AG09319 (cell line): Measurements from ENCODE around the gene PPP1R37.

Source experiments
- DNase-seq: peaks from one replicate; pipeline ENCODE4 v3.0.0-alpha.2; 2010; ENCODE audit warnings: low read depth; ENCODE audit errors: extremely low read depth
- CTCF ChIP-seq: IDR thresholded peaks from 2 replicates; pipeline ENCODE4 v1.5.1; 2011; ENCODE audit warnings: low read depth, mild to moderate bottlenecking, inconsistent platforms, low read length, moderate library complexity

PPP1R37 gene

DNA sequence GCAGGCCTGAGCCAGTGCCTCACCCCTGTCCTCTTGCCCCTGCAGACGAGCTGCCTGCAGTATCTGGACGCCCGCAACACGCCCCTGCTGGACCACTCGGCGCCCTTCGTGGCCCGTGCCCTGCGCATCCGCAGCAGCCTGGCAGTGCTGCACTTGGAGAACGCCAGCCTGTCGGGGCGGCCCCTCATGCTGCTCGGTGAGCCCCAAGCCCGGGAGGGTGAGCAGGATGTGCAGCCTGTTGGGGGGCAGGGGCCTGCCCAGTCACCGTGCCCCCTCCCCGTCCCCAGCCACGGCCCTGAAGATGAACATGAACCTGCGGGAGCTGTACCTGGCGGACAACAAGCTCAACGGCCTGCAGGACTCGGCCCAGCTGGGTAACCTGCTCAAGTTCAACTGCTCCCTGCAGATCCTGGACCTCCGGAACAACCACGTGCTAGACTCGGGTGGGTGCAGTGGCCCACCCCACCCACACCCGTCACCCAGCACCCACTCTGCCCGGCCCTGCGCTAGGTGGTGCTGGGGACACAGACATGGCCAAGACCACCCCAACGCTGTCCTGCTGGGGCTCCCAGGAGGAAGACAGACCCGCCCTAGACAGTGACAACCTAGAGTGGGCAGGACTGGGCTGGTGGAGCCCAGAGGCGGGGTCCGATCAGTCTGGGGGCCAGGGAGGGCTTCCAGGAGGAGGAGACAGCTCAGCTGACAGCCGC, 49.2 kb downstream of the PPP1R37 start:
- TF ChIP-seq CTCF: no peak
- no peak for DNase-seq

- no peak for TF ChIP-seq CTCF
- DNase-seq: no peak
These were observed 49.7 kb downstream of the PPP1R37 start for GRCh38 chr19:45142726-45143110.

- no peak for TF ChIP-seq CTCF
- DNase-seq: no peak
These were observed 51.7 kb downstream of the PPP1R37 start for GRCh38 chr19:45144431-45145269.

DNA sequence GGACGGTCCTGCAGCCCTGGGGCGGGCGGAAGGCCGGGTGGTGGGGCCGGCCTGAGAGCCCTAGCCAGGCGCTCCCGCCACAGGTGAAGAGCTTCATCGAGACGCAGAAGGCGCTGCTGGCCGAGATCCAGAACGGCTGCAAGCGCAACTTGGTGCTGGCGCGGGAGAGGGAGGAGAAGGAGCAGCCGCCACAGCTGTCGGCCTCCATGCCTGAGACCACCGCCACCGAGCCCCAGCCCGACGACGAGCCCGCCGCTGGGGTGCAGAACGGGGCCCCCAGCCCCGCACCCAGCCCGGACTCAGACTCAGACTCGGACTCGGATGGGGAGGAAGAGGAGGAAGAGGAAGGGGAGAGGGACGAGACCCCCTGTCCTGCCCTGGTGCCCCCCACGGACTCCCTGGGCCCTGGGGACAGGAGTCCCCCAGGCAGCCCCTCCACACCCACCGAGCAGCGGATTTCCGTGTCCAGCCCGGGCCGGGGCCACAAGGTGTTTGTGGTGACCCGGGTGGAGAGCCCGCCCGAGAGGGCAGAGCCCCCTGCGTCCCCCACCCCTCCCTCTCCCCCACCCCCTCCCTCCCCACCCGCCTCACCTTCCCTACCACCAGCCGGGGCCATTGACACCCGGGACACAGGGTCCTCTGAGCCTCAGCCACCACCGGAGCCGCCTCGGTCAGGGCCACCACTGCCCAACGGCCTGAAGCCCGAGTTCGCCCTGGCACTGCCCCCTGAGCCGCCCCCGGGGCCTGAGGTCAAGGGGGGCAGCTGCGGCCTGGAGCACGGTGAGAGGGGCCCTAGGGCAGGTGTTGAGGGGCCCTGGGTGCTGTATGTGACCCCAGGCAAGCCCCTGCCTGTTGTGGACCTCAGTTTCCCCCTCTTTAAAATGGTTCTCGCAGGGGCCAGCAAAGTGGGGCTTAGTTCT, 52.6 kb downstream of the PPP1R37 start:
- no peak for DNase-seq
- TF ChIP-seq CTCF: no peak

DNA sequence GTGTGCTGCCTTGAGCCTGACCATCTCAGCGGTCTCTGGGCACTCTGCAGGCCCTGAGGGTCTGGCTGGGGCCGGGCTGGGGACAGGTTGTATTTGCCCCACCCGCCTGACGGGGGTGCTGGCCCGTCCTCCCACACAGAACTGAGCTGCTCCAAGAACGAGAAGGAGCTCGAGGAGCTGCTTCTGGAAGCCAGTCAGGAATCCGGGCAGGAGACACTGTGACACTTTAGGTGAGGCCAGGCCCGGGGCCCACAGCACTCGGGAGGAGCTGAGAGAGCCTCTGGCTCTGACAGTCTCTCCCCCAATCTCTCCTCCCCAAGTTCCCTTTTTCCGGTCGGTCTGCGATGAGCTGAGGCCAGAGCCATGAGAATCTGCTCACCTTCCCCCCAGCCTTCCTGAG, 53.3 kb downstream of the PPP1R37 start:
- DNase-seq: no peak
- TF ChIP-seq CTCF: no peak

- no peak for DNase-seq
- TF ChIP-seq CTCF: no peak
These were observed 53.8 kb downstream of the PPP1R37 start for GRCh38 chr19:45146741-45147205.
